Liver (tissue), 9 donors: Measurements from ENCODE around the gene GPM6B. TPM values are rescaled to one million over a fixed set of nuclear protein-coding genes. Genes with fewer than 3 reads are reported as not detected.

Source experiments
- DNase-seq: peaks from one replicate; pipeline ENCODE4 v3.0.0-alpha.2; 2017; ENCODE audit warnings: low spot score
- H3K27ac ChIP-seq, 2 donors: one replicate each; pipeline ENCODE4 v1.7.0; 2013; ENCODE audit warnings: inconsistent platforms in 2 of 2, low read length in 2 of 2, control low read depth in 1 of 2, low read depth in 1 of 2, mild to moderate bottlenecking in 1 of 2
- H3K27me3 ChIP-seq, 4 donors: one replicate each; pipeline versions ENCODE4 v1.6.1 to v1.7.0; 2013; ENCODE audit warnings: low read length in 3 of 4, inconsistent platforms in 1 of 4, mild to moderate bottlenecking in 1 of 4, moderate library complexity in 1 of 4; ENCODE audit not compliant: control insufficient read depth in 4 of 4, insufficient read depth in 4 of 4
- H3K36me3 ChIP-seq, 4 donors: one replicate each; pipeline versions ENCODE4 v1.6.1 to v1.7.0; 2013; ENCODE audit warnings: low read length in 3 of 4, mild to moderate bottlenecking in 3 of 4, low read depth in 1 of 4, moderate library complexity in 1 of 4; ENCODE audit not compliant: control insufficient read depth in 4 of 4, insufficient read depth in 3 of 4
- H3K4me1 ChIP-seq, 4 donors: one replicate each; pipeline versions ENCODE4 v1.6.1 to v1.7.0; 2013; ENCODE audit warnings: low read length in 3 of 4, mild to moderate bottlenecking in 3 of 4, moderate library complexity in 1 of 4; ENCODE audit not compliant: control insufficient read depth in 4 of 4, insufficient read depth in 4 of 4
- H3K4me3 ChIP-seq, 3 donors: one replicate each; pipeline versions ENCODE4 v1.6.1 to v1.7.0; 2013; ENCODE audit warnings: low read length in 3 of 3, control low read depth in 1 of 3, low read depth in 1 of 3, mild to moderate bottlenecking in 1 of 3
- H3K9ac ChIP-seq, 2 donors: one replicate each; pipeline ENCODE4 v1.7.0; 2013; ENCODE audit warnings: low read length in 2 of 2, mild to moderate bottlenecking in 2 of 2, moderate library complexity in 2 of 2, control low read depth in 1 of 2, low read depth in 1 of 2
- H3K9me3 ChIP-seq, 4 donors: one replicate each; pipeline versions ENCODE4 v1.6.1 to v1.7.0; 2013; ENCODE audit warnings: low read length in 3 of 4; ENCODE audit not compliant: control insufficient read depth in 4 of 4
- ATF3 ChIP-seq: IDR thresholded peaks from 2 replicates; pipeline ENCODE4 v1.6.1; 2016; ENCODE audit warnings: antibody characterized with exemption
- CTCF ChIP-seq: fragments of 150-350 bp; IDR thresholded peaks from 2 replicates; pipeline ENCODE4 v1.5.1; 2017; ENCODE audit warnings: improper control_type of control experiment, low read depth, low read length; ENCODE audit not compliant: missing input control
- EGR1 ChIP-seq, 2 donors: IDR thresholded peaks; 2 replicates each; pipeline ENCODE4 v1.6.1; 2016 to 2018; ENCODE audit warnings: antibody characterized with exemption in 2 of 2, low read depth in 2 of 2
- FOXA1 ChIP-seq: IDR thresholded peaks from 2 replicates; pipeline ENCODE4 v1.6.1; 2016; ENCODE audit warnings: antibody characterized with exemption
- FOXA2 ChIP-seq: IDR thresholded peaks from 2 replicates; pipeline ENCODE4 v1.6.1; 2016; ENCODE audit warnings: antibody characterized with exemption
- GABPA ChIP-seq, 2 donors: IDR thresholded peaks in 1 of 2; conservative IDR thresholded peaks in 1 of 2; 2 replicates each; pipeline ENCODE4 v1.6.1; 2016; ENCODE audit warnings: antibody characterized with exemption in 2 of 2, mild to moderate bottlenecking in 1 of 2, moderate library complexity in 1 of 2
- HNF4A ChIP-seq, 2 donors: conservative IDR thresholded peaks; 2 replicates each; pipeline ENCODE4 v1.6.1; 2016; ENCODE audit warnings: antibody characterized with exemption in 2 of 2, mild to moderate bottlenecking in 2 of 2
- HNF4G ChIP-seq: IDR thresholded peaks from 2 replicates; pipeline ENCODE4 v1.6.1; 2016; ENCODE audit warnings: antibody characterized with exemption
- NR2F2 ChIP-seq: IDR thresholded peaks from 2 replicates; pipeline ENCODE4 v1.6.1; 2016; ENCODE audit warnings: antibody characterized with exemption
- RAD21 ChIP-seq, 2 donors: IDR thresholded peaks; 2 replicates each; pipeline ENCODE4 v1.6.1; 2016; ENCODE audit warnings: antibody characterized with exemption in 2 of 2, mild to moderate bottlenecking in 2 of 2
- RXRA ChIP-seq, 2 donors: IDR thresholded peaks; 2 replicates each; pipeline ENCODE4 v1.6.1; 2017 to 2018; ENCODE audit warnings: antibody characterized with exemption in 2 of 2, mild to moderate bottlenecking in 1 of 2
- SP1 ChIP-seq: IDR thresholded peaks from 2 replicates; pipeline ENCODE4 v1.6.1; 2018; ENCODE audit warnings: antibody characterized with exemption, mild to moderate bottlenecking
- TAF1 ChIP-seq: conservative IDR thresholded peaks from 2 replicates; pipeline ENCODE4 v1.6.1; 2016; ENCODE audit warnings: antibody characterized with exemption, mild to moderate bottlenecking
- YY1 ChIP-seq: IDR thresholded peaks from 2 replicates; pipeline ENCODE4 v1.6.1; 2016; ENCODE audit warnings: antibody characterized with exemption, mild to moderate bottlenecking
- ZBTB33 ChIP-seq: IDR thresholded peaks from 2 replicates; pipeline ENCODE4 v1.6.1; 2016; ENCODE audit warnings: antibody characterized with exemption
- WGBS: extraction: QIAGEN DNeasy Blood & Tissue Kit; methylation state at CpG from one replicate; pipeline ENCODE4 v1.1.7; 2013; 5-methylcytosine and 5-hydroxymethylcytosine counted together
- polyA plus RNA-seq, 2 donors: library from polyadenylated mRNA; stranded (reverse) in 1 of 2; unstranded in 1 of 2; fragments of 200-250 nt in 1 of 2; fragments of >200 nt in 1 of 2; fragmentation: Nextera tagmentation in 1 of 2; extraction: Ambion mirVana in 1 of 2; gene quantifications; one replicate each; pipeline versions ENCODE4 v1.2.1 to v1.2.3, GENCODE V29; 2013 to 2015
- total RNA-seq, 2 donors: library from RNA; depleted of rRNA; stranded (reverse); fragments of >200 nt; gene quantifications; one replicate each; pipeline ENCODE4 v1.2.3, GENCODE V29; 2014
- TF ChIP-seq, protein P1 (sequence below): IDR thresholded peaks from 2 replicates; pipeline ENCODE4 v1.6.1; 2016; ENCODE audit warnings: antibody characterized with exemption, mild to moderate bottlenecking
- TF ChIP-seq, protein P2 (sequence below): IDR thresholded peaks from 2 replicates; pipeline ENCODE4 v1.6.1; 2016; ENCODE audit warnings: antibody characterized with exemption
- donor health status: healthy.
- donor health status: healthy.
- donor health status: healthy.
- donor health status: healthy.
- donor health status: healthy.

GPM6B gene
- total and polyA plus RNA-seq, 4 donors: 0.42 to 2.3 (median 0.72) TPM

DNA sequence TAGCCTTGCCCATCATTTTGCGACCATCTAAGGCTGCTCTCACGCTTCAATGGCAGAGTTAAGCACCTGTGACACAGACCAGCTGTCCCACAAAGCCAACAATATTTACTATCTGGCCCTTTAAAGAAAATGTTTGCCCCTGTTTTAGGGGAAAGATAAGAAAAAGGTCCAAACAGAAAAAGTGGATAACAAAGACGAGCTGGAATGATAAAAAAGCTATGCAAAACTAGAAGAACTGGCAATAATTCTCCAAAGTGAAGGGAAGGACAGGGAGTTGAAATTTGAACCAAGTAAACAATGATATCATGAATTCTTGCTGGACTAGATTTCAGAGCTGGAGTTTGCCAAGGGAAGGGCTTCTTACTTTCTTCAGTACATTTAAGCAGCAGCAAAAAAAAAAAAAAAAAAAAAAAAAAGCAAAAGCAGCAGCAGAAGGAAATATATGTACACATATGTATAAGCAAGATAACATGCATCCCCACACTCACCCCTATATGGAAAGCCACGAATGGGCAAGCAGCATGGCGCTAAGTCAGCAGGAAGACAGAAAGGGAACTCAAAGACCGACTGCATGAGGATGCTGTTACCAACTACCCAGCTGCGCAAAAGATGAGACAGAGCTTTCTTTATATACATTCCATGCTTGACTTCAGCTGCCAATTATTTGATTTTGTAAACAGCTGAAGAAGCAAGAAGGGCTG, 94.9 kb downstream of the GPM6B start:
- H3K4me3 ChIP-seq: no peak overlapping the region
- peaks cover 0 to 9% (median 1%) of the 10 kb centered on the region in 4 donors for H3K36me3 ChIP-seq
- H3K27me3 ChIP-seq: no peaks in the 10 kb centered on the region
- 59% methylated on average over 7 of the region's 7 CpGs for WGBS
- no peak overlapping the region for H3K27ac ChIP-seq
- H3K9me3 ChIP-seq: no peaks in the 10 kb centered on the region
- H3K4me1 ChIP-seq: no peaks in the 10 kb centered on the region
- TF ChIP-seq EGR1 (IDR thresholded peaks at IDR 0.05; ENCODE audit: low read depth in 2 of 2): no peak
- no peak for TF ChIP-seq SP1
- no peak for TF ChIP-seq HNF4A (conservative IDR thresholded peaks at IDR 0.05)
- TF ChIP-seq YY1: no peak
- TF ChIP-seq ATF3: no peak
- TF ChIP-seq CTCF: no peak
- no peak for TF ChIP-seq HNF4G
- TF ChIP-seq, protein P1, sequence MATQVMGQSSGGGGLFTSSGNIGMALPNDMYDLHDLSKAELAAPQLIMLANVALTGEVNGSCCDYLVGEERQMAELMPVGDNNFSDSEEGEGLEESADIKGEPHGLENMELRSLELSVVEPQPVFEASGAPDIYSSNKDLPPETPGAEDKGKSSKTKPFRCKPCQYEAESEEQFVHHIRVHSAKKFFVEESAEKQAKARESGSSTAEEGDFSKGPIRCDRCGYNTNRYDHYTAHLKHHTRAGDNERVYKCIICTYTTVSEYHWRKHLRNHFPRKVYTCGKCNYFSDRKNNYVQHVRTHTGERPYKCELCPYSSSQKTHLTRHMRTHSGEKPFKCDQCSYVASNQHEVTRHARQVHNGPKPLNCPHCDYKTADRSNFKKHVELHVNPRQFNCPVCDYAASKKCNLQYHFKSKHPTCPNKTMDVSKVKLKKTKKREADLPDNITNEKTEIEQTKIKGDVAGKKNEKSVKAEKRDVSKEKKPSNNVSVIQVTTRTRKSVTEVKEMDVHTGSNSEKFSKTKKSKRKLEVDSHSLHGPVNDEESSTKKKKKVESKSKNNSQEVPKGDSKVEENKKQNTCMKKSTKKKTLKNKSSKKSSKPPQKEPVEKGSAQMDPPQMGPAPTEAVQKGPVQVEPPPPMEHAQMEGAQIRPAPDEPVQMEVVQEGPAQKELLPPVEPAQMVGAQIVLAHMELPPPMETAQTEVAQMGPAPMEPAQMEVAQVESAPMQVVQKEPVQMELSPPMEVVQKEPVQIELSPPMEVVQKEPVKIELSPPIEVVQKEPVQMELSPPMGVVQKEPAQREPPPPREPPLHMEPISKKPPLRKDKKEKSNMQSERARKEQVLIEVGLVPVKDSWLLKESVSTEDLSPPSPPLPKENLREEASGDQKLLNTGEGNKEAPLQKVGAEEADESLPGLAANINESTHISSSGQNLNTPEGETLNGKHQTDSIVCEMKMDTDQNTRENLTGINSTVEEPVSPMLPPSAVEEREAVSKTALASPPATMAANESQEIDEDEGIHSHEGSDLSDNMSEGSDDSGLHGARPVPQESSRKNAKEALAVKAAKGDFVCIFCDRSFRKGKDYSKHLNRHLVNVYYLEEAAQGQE: no peak
- TF ChIP-seq GABPA (IDR thresholded peaks at IDR 0.05 in 1 of 2, conservative IDR thresholded peaks at IDR 0.05 in 1 of 2): no peak
- TF ChIP-seq RAD21 (IDR thresholded peaks at IDR 0.05): no peak
- TF ChIP-seq FOXA2: no peak
- no peak for TF ChIP-seq ZBTB33
- TF ChIP-seq FOXA1: no peak
- TF ChIP-seq, protein P2, sequence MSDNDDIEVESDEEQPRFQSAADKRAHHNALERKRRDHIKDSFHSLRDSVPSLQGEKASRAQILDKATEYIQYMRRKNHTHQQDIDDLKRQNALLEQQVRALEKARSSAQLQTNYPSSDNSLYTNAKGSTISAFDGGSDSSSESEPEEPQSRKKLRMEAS: no peak
- no peak for TF ChIP-seq TAF1
- no peak for DNase-seq
- no peak overlapping the region for H3K9ac ChIP-seq

- Histone ChIP-seq H3K9me3 (no peaks in the 10 kb centered on the region), H3K9ac (no peak overlapping the region), H3K36me3 (peaks cover 0 to 10% (median 1%) of the 10 kb centered on the region in 4 donors), H3K27me3 (no peaks in the 10 kb centered on the region), H3K4me1 (no peaks in the 10 kb centered on the region), H3K27ac (no peak overlapping the region), H3K4me3 (no peak overlapping the region)
- no peak for DNase-seq
- WGBS: 94% methylated on average over 4 of the region's 4 CpGs
- TF ChIP-seq ZBTB33: no peak
- no peak for TF ChIP-seq HNF4G
- no peak for TF ChIP-seq SP1
- no peak for TF ChIP-seq RXRA (IDR thresholded peaks at IDR 0.05)
- TF ChIP-seq NR2F2: no peak
- TF ChIP-seq FOXA1: no peak
- TF ChIP-seq TAF1: no peak
- no peak for TF ChIP-seq CTCF
Measured at GRCh38 chrX:13721371-13721770, 95.5 kb downstream of the GPM6B start.
